HEK293 (cell line): ENCODE data around the gene CEP170B.

Experiments used
- EGR2 ChIP-seq: fragments of 450-650 bp; formaldehyde crosslinking; IDR thresholded peaks from 2 replicates; pipeline ENCODE4 v1.5.1; 2016; ENCODE audit warnings: low read depth, missing biosample characterization, missing genetic modification characterization
- GFI1B ChIP-seq: fragments of 450-650 bp; formaldehyde crosslinking; IDR thresholded peaks from 2 replicates; pipeline ENCODE4 v1.5.1; 2016; ENCODE audit warnings: missing biosample characterization, missing genetic modification characterization
- GLIS2 ChIP-seq: fragments of 450-650 bp; formaldehyde crosslinking; IDR thresholded peaks from 2 replicates; pipeline ENCODE4 v1.5.1; 2016; ENCODE audit warnings: missing biosample characterization, missing genetic modification characterization
- IKZF3 ChIP-seq: fragments of 450-650 bp; IDR thresholded peaks from 2 replicates; pipeline ENCODE4 v1.5.0; 2018; ENCODE audit warnings: missing biosample characterization, mild to moderate bottlenecking, missing genetic modification characterization, moderate library complexity
- PRDM6 ChIP-seq: fragments of 450-650 bp; formaldehyde crosslinking; IDR thresholded peaks from 2 replicates; pipeline ENCODE4 v1.5.1; 2017; ENCODE audit warnings: missing biosample characterization, missing genetic modification characterization
- SCRT1 ChIP-seq: fragments of 450-650 bp; formaldehyde crosslinking; IDR thresholded peaks from 2 replicates; pipeline ENCODE4 v1.5.1; 2016; ENCODE audit warnings: missing biosample characterization, missing genetic modification characterization, borderline replicate concordance
- YY1 ChIP-seq: fragments of 450-650 bp; formaldehyde crosslinking; IDR thresholded peaks from 2 replicates; pipeline ENCODE4 v1.5.1; 2018; ENCODE audit warnings: missing biosample characterization, missing genetic modification characterization
- ZBTB1 ChIP-seq: fragments of 450-650 bp; formaldehyde crosslinking; IDR thresholded peaks from 2 replicates; pipeline ENCODE4 v1.5.1; 2016; ENCODE audit warnings: missing biosample characterization, missing genetic modification characterization
- ZBTB49 ChIP-seq: fragments of 450-650 bp; formaldehyde crosslinking; IDR thresholded peaks from 2 replicates; pipeline ENCODE4 v1.5.1; 2016; ENCODE audit warnings: missing biosample characterization, missing genetic modification characterization, low read depth
- ZFHX2 ChIP-seq: fragments of 450-650 bp; formaldehyde crosslinking; conservative IDR thresholded peaks from 2 replicates; pipeline ENCODE4 v1.5.1; 2016; ENCODE audit warnings: missing biosample characterization, missing genetic modification characterization
- ZIC2 ChIP-seq: fragments of 450-650 bp; formaldehyde crosslinking; IDR thresholded peaks from 2 replicates; pipeline ENCODE4 v1.5.1; 2016; ENCODE audit warnings: missing biosample characterization, missing genetic modification characterization
- ZNF133 ChIP-seq: fragments of 450-650 bp; formaldehyde crosslinking; IDR thresholded peaks from 2 replicates; pipeline ENCODE4 v1.5.1; 2016; ENCODE audit warnings: missing biosample characterization, missing genetic modification characterization
- ZNF184 ChIP-seq: fragments of 450-650 bp; IDR thresholded peaks from 2 replicates; pipeline ENCODE4 v1.5.1; 2018; ENCODE audit warnings: missing biosample characterization, mild to moderate bottlenecking, missing genetic modification characterization
- ZNF214 ChIP-seq: fragments of 450-650 bp; formaldehyde crosslinking; IDR thresholded peaks from 2 replicates; pipeline ENCODE4 v1.5.1; 2017; ENCODE audit warnings: missing biosample characterization, mild to moderate bottlenecking, missing genetic modification characterization, borderline replicate concordance
- ZNF335 ChIP-seq: fragments of 450-650 bp; formaldehyde crosslinking; conservative IDR thresholded peaks from 2 replicates; pipeline ENCODE4 v1.5.1; 2016; ENCODE audit warnings: missing biosample characterization, missing genetic modification characterization
- ZNF366 ChIP-seq: fragments of 450-650 bp; formaldehyde crosslinking; conservative IDR thresholded peaks from 2 replicates; pipeline ENCODE4 v1.5.1; 2016; ENCODE audit warnings: missing biosample characterization, missing genetic modification characterization
- ZNF561 ChIP-seq: fragments of 450-650 bp; IDR thresholded peaks from 2 replicates; pipeline ENCODE4 v1.5.1; 2018; ENCODE audit warnings: missing biosample characterization, missing genetic modification characterization, borderline replicate concordance
- ZNF660 ChIP-seq: fragments of 450-650 bp; IDR thresholded peaks from 2 replicates; pipeline ENCODE4 v1.5.1; 2018; ENCODE audit warnings: missing biosample characterization, mild to moderate bottlenecking, missing genetic modification characterization
- ZNF843 ChIP-seq: fragments of 450-650 bp; formaldehyde crosslinking; IDR thresholded peaks from 2 replicates; pipeline ENCODE4 v1.5.1; 2016; ENCODE audit warnings: missing biosample characterization, missing genetic modification characterization
- ZSCAN30 ChIP-seq: fragments of 450-650 bp; IDR thresholded peaks from 2 replicates; pipeline ENCODE4 v1.5.1; 2018; ENCODE audit warnings: missing biosample characterization, mild to moderate bottlenecking, missing genetic modification characterization, moderate library complexity
- TF ChIP-seq, protein P1 (sequence below): fragments of 450-650 bp; formaldehyde crosslinking; IDR thresholded peaks from 2 replicates; pipeline ENCODE4 v1.5.1; 2016; ENCODE audit warnings: missing biosample characterization, missing genetic modification characterization
- TF ChIP-seq, protein P2 (sequence below): fragments of 450-650 bp; formaldehyde crosslinking; IDR thresholded peaks from 2 replicates; pipeline ENCODE4 v1.5.1; 2016; ENCODE audit warnings: missing biosample characterization, missing genetic modification characterization, borderline replicate concordance

The CEP170B gene

DNA sequence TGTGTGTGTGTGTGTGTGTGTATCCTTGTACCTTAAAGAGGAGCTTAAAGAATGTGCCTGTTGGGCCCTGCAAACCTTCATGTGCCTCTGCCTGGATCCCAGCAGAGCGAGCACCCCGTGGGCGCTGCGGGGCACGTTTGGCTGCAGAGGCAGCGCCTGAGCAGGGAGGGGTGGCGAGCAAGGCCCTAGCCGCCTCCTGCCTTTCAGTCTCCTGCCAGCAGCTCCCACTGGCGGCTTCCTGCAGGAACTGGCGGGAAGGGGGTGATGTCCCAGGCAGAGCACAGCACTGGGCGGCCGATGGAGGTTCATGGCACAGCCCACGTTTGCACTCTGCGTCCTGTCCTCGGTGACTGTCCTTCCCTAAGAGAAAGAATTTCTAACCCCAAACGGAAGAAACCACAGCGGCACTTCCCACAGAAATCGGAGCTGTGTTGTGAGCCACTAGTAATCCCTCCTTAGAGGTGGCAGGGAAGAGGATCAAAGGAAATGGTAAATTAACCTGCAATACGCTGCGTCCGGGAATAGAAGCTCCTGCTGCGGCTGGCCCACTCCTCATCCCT lies 44.3 kb upstream of the CEP170B start (continued):
- TF ChIP-seq ZBTB49 (tag by site-specific recombination) (no peak), ZNF184 (tag by site-specific recombination) (no peak), ZFHX2 (tag by site-specific recombination) (peak; percentile 66), PRDM6 (tag by site-specific recombination) (no peak), ZNF843 (no peak), ZSCAN30 (tag by site-specific recombination) (0 out of 2 replicates have a peak, but pooled peaks have one; percentile 25), GFI1B (tag by site-specific recombination) (no peak), EGR2 (tag by site-specific recombination) (peak; percentile 66), ZNF133 (tag by site-specific recombination) (no peak), ZNF335 (peak; percentile 32; the same call in 1 of the 2 replicates), ZNF214 (tag by site-specific recombination) (no peak), SCRT1 (no peak), ZNF366 (no peak), ZNF660 (tag by site-specific recombination) (no peak), ZIC2 (tag by site-specific recombination) (peak; percentile 86), YY1 (tag by site-specific recombination) (no peak), IKZF3 (tag by site-specific recombination) (peak; percentile 64), ZBTB1 (tag by site-specific recombination) (no peak), GLIS2 (tag by site-specific recombination) (peak; percentile 14; the same call in 1 of the 2 replicates), ZNF561 (tag by site-specific recombination) (0 out of 2 replicates have a peak, but pooled peaks have one; percentile 56)
- TF ChIP-seq, protein P1, sequence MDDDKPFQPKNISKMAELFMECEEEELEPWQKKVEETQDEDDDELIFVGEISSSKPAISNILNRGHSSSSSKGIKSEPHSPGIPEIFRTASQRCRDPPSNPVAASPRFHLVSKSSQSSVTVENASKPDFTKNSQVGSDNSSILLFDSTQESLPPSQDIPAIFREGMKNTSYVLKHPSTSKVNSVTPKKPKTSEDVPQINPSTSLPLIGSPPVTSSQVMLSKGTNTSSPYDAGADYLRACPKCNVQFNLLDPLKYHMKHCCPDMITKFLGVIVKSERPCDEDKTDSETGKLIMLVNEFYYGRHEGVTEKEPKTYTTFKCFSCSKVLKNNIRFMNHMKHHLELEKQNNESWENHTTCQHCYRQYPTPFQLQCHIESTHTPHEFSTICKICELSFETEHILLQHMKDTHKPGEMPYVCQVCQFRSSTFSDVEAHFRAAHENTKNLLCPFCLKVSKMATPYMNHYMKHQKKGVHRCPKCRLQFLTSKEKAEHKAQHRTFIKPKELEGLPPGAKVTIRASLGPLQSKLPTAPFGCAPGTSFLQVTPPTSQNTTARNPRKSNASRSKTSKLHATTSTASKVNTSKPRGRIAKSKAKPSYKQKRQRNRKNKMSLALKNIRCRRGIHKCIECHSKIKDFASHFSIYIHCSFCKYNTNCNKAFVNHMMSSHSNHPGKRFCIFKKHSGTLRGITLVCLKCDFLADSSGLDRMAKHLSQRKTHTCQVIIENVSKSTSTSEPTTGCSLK (tag by site-specific recombination): no peak
- TF ChIP-seq, protein P2, sequence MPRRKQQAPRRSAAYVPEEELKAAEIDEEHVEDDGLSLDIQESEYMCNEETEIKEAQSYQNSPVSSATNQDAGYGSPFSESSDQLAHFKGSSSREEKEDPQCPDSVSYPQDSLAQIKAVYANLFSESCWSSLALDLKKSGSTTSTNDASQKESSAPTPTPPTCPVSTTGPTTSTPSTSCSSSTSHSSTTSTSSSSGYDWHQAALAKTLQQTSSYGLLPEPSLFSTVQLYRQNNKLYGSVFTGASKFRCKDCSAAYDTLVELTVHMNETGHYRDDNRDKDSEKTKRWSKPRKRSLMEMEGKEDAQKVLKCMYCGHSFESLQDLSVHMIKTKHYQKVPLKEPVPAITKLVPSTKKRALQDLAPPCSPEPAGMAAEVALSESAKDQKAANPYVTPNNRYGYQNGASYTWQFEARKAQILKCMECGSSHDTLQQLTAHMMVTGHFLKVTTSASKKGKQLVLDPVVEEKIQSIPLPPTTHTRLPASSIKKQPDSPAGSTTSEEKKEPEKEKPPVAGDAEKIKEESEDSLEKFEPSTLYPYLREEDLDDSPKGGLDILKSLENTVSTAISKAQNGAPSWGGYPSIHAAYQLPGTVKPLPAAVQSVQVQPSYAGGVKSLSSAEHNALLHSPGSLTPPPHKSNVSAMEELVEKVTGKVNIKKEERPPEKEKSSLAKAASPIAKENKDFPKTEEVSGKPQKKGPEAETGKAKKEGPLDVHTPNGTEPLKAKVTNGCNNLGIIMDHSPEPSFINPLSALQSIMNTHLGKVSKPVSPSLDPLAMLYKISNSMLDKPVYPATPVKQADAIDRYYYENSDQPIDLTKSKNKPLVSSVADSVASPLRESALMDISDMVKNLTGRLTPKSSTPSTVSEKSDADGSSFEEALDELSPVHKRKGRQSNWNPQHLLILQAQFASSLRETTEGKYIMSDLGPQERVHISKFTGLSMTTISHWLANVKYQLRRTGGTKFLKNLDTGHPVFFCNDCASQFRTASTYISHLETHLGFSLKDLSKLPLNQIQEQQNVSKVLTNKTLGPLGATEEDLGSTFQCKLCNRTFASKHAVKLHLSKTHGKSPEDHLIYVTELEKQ: no peak
- TF ChIP-seq, all 188 proteins: peak for 14
